ENCODE measurements around the gene RREB1. TPM values are rescaled to one million over a fixed set of nuclear protein-coding genes. Genes with fewer than 3 reads are reported as not detected.

The RREB1 gene
- polyA plus RNA-seq, 2 of the 4 experiments (the other 2 are of a cell fraction) = 2.2 to 5.0 TPM

- H3K9me3 ChIP-seq = no peaks in the 10 kb centered on the region
- no peak overlapping the region for H3K4me2 ChIP-seq
- ChIA-PET CTCF (interaction anchor here (1.8 kb wide), 1 partner anchor 8 kb away, joined by 5 read pairs; no protein-coding TSS in a partner anchor), POLR2A (no interaction called here)
- ATAC-seq (no peak), DNase-seq (ENCODE audit: low read depth in 1 of 2, low spot score in 1 of 2) (no peak), FAIRE-seq (no peak)
- H3K4me3 ChIP-seq = no peak overlapping the region
- no peak overlapping the region for H3K27ac ChIP-seq
- TF ChIP-seq NPAS2 (CRISPR knock-in tag; IDR thresholded peaks at IDR 0.05; ENCODE audit: borderline replicate concordance) (no peak), KDM1A (IDR thresholded peaks at IDR 0.05; ENCODE audit: low read depth) (no peak), BHLHE40 (IDR thresholded peaks at IDR 0.05; ENCODE audit: low read depth, low read length) (no peak), JUNB (IDR thresholded peaks at IDR 0.05) (no peak), ESRRA (IDR thresholded peaks at IDR 0.05; ENCODE audit: borderline replicate concordance, low read length) (no peak)
- WGBS (ENCODE audit: missing lambda C conversion rate) = 95% methylated on average over 13 of the region's 13 CpGs
- H3K4me1 ChIP-seq = no peaks in the 10 kb centered on the region
Measured at GRCh38 chr6:7200598-7201443, 93.1 kb downstream of the RREB1 start.

- ChIA-PET CTCF (no interaction called here), POLR2A (no interaction called here)
- Histone ChIP-seq H3K4me2 (no peak overlapping the region), H3K4me1 (no peaks in the 10 kb centered on the region), H3K9me3 (no peaks in the 10 kb centered on the region), H3K27ac (no peak overlapping the region), H3K4me3 (no peak overlapping the region)
- DNase-seq (ENCODE audit: low read depth in 1 of 2, low spot score in 1 of 2) = no peak
- TF ChIP-seq SREBF2 (IDR thresholded peaks at IDR 0.05) = no peak
- no peak for TF ChIP-seq FOSL2 (IDR thresholded peaks at IDR 0.05)
- TF ChIP-seq FOSL2 (CRISPR knock-in tag; IDR thresholded peaks at IDR 0.05) = no peak
- no peak for TF ChIP-seq MAFK (IDR thresholded peaks at IDR 0.05; ENCODE audit: partially characterized antibody)
- TF ChIP-seq JUNB (IDR thresholded peaks at IDR 0.05) = no peak
- TF ChIP-seq MYC (IDR thresholded peaks at IDR 0.05; ENCODE audit: borderline replicate concordance, low read length) = no peak
- no peak for TF ChIP-seq POLR2AphosphoS2 (conservative IDR thresholded peaks at IDR 0.05; ENCODE audit: low read length)
- TF ChIP-seq HEYL (CRISPR knock-in tag; IDR thresholded peaks at IDR 0.05) = no peak
- no peak for TF ChIP-seq PBX3 (IDR thresholded peaks at IDR 0.05)
- TF ChIP-seq CHD2 (IDR thresholded peaks at IDR 0.05; ENCODE audit: low read length, partially characterized antibody) = no peak
- TF ChIP-seq CHD4 (IDR thresholded peaks at IDR 0.05; ENCODE audit: borderline replicate concordance) = no peak
- TF ChIP-seq PHF8 (IDR thresholded peaks at IDR 0.05; ENCODE audit: borderline replicate concordance, low read depth) = no peak
- TF ChIP-seq USF2 (IDR thresholded peaks at IDR 0.05) = no peak
- TF ChIP-seq HDAC2 (IDR thresholded peaks at IDR 0.05) = no peak
- ATAC-seq = no peak
- WGBS (ENCODE audit: missing lambda C conversion rate) = 95% methylated on average over 2 of the region's 2 CpGs
- FAIRE-seq = no peak
Measured at GRCh38 chr6:7201444-7201731, 93.6 kb downstream of the RREB1 start.

- POLR2A ChIA-PET = no interaction called here
- no peaks in the 10 kb centered on the region for H3K4me1 ChIP-seq
- no peak for FAIRE-seq
- H3K27ac ChIP-seq = no peak overlapping the region
- TF ChIP-seq HOXA7 (CRISPR knock-in tag; IDR thresholded peaks at IDR 0.05) (no peak), CTCF (IDR thresholded peaks at IDR 0.05) (no peak), ZFP36 (IDR thresholded peaks at IDR 0.05; ENCODE audit: borderline replicate concordance, partially characterized antibody) (no peak), HOXB5 (CRISPR knock-in tag; IDR thresholded peaks at IDR 0.05) (no peak)
- no peak overlapping the region for H3K4me3 ChIP-seq
- H3K9me3 ChIP-seq = no peaks in the 10 kb centered on the region
- no peak for DNase-seq (ENCODE audit: low read depth in 1 of 2, low spot score in 1 of 2)
- no peak for ATAC-seq
- 94% methylated on average over 11 of the region's 16 CpGs for WGBS (ENCODE audit: missing lambda C conversion rate)
- CTCF ChIA-PET = no interaction called here
- no peak overlapping the region for H3K4me2 ChIP-seq
Measured at GRCh38 chr6:7201732-7202541, 94.2 kb downstream of the RREB1 start.
